ENCODE measurements around the gene LSM2. TPM values are rescaled to one million over a fixed set of nuclear protein-coding genes. Genes with fewer than 3 reads are reported as not detected.

LSM2 gene
- total RNA-seq, 1 donor from 2014 or later, result 68.2 TPM

DNA sequence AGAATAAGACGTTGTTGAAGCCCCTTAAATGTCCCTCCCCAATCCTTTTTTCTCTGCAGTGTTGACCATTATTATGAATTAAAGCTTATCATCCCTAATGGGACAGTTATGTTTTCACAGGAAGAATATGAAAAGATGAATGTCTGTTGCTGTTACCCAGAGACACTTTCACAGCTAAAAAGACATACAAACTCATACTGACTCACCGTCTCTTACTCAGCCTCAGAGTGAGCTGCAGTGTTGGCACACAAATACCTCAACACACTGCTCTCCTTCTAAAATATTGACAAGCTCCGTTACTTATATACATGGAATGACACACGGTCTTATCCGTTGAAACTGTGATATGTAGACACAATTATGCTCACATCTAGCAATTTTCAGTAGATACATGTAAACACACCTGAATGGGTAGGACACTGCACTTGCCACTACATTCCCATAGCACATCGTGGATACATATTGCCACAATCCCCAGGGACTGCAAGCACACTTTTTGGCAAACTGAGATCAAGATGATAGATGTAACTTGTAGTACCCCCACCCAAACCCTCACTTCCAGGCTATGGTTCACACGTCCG is 53.9 kb downstream of the LSM2 start:
- TF ChIP-seq, protein P1, sequence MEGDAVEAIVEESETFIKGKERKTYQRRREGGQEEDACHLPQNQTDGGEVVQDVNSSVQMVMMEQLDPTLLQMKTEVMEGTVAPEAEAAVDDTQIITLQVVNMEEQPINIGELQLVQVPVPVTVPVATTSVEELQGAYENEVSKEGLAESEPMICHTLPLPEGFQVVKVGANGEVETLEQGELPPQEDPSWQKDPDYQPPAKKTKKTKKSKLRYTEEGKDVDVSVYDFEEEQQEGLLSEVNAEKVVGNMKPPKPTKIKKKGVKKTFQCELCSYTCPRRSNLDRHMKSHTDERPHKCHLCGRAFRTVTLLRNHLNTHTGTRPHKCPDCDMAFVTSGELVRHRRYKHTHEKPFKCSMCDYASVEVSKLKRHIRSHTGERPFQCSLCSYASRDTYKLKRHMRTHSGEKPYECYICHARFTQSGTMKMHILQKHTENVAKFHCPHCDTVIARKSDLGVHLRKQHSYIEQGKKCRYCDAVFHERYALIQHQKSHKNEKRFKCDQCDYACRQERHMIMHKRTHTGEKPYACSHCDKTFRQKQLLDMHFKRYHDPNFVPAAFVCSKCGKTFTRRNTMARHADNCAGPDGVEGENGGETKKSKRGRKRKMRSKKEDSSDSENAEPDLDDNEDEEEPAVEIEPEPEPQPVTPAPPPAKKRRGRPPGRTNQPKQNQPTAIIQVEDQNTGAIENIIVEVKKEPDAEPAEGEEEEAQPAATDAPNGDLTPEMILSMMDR (IDR thresholded peaks at IDR 0.05; ENCODE audit: partially characterized antibody, unreplicated experiment), result no peak
- Mint-ChIP-seq H3K27me3 (ENCODE audit: unreplicated experiment) (peaks cover 2% of the 10 kb centered on the region), H3K4me3 (ENCODE audit: unreplicated experiment) (no peak overlapping the region), H3K36me3 (ENCODE audit: unreplicated experiment) (no peaks in the 10 kb centered on the region), H3K9me3 (ENCODE audit: unreplicated experiment) (peaks cover 3% of the 10 kb centered on the region), H3K4me1 (ENCODE audit: low read depth, unreplicated experiment) (no peaks in the 10 kb centered on the region), H3K27ac (ENCODE audit: unreplicated experiment) (no peak overlapping the region)
- DNase-seq, result no peak

DNA sequence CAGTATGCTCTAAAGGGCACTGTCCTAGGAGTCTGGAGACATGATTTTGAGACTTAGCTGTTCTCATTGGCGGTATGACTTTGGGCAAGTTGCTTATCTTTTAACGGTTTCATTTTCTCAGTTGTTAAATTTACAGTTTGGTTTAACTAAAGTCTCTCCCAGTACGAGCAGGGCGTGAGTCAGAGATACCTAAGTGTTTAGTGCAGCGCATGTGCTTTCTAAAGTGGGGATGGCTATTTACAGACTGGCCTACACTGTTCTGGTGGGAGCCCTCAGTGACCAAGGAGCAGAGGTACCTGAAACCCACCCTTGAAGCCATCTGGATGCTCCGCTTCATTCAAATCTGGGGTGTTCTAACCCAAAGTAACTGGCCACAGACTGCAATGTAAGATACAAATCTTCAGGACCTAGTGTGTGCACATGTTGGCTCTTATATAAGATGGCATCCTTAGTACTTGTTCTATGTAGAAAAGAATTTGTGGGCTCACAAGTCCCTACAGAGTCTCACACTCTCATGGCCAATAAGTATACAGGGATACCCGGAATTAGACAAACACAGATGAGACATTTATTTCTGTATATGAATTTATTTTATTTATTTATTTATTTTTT is 56.2 kb downstream of the LSM2 start:
- H3K27me3 Mint-ChIP-seq (ENCODE audit: unreplicated experiment), result peaks cover 2% of the 10 kb centered on the region
- H3K9me3 Mint-ChIP-seq (ENCODE audit: unreplicated experiment), result peaks cover 5% of the 10 kb centered on the region
- H3K4me3 Mint-ChIP-seq (ENCODE audit: unreplicated experiment), result no peak overlapping the region
- no peak overlapping the region for H3K27ac Mint-ChIP-seq (ENCODE audit: unreplicated experiment)
- DNase-seq, result no peak
- H3K4me1 Mint-ChIP-seq (ENCODE audit: low read depth, unreplicated experiment), result no peaks in the 10 kb centered on the region
- no peaks in the 10 kb centered on the region for H3K36me3 Mint-ChIP-seq (ENCODE audit: unreplicated experiment)
- TF ChIP-seq, protein P1 (IDR thresholded peaks at IDR 0.05; ENCODE audit: partially characterized antibody, unreplicated experiment), result no peak

DNA sequence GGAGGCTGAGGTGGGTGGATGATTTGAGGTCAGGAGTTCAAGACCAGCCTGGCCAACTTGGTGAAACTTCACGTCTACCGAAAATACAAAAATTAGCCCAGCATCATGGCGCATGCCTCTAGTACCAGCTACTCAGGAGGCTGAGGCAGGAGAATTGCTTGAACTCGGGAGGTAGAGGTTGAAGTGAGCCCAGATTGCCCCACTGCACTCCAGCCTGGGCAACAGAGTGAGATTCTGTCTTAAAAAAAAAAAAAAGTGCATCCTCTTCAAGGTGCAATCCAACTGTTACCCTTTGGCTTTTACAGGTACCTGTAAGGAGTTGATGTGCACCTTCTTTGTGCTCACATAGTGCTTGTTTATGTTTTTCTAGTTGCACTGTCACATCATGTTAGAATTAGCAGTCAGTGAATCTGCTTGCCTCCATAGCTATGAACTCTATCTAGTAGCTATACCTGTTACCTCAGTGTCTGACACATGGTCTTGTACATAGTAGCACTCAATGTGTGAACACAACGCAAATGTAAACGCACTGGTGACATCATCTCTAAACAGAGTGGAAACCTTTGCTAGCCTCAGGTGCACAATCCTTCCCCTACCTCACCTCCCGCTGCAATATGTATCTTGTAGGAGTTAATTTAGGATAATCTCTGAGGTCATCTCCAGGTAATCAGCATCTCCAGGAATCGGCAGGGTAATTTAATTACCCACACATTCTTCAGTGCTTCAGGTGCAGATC is 57.3 kb downstream of the LSM2 start:
- peaks cover 5% of the 10 kb centered on the region for H3K9me3 Mint-ChIP-seq (ENCODE audit: unreplicated experiment)
- TF ChIP-seq, protein P1 (IDR thresholded peaks at IDR 0.05; ENCODE audit: partially characterized antibody, unreplicated experiment), result no peak
- H3K27me3 Mint-ChIP-seq (ENCODE audit: unreplicated experiment), result peaks cover 5% of the 10 kb centered on the region
- no peak overlapping the region for H3K4me3 Mint-ChIP-seq (ENCODE audit: unreplicated experiment)
- DNase-seq, result no peak
- no peaks in the 10 kb centered on the region for H3K36me3 Mint-ChIP-seq (ENCODE audit: unreplicated experiment)
- no peak overlapping the region for H3K27ac Mint-ChIP-seq (ENCODE audit: unreplicated experiment)
- no peaks in the 10 kb centered on the region for H3K4me1 Mint-ChIP-seq (ENCODE audit: low read depth, unreplicated experiment)

Other genes starting within 250 kb of the LSM2 start
- gene LTA, start 234.7 kb downstream of the LSM2 start, total RNA-seq (ENCODE audit: unreplicated experiment), result not detected
- not detected for gene TNF, start 231.4 kb downstream of the LSM2 start, total RNA-seq (ENCODE audit: unreplicated experiment)
- not detected for gene LTB, start 224.5 kb downstream of the LSM2 start, total RNA-seq (ENCODE audit: unreplicated experiment)
- not detected for gene LST1, start 220.7 kb downstream of the LSM2 start, total RNA-seq (ENCODE audit: unreplicated experiment)
- not detected for gene NCR3, start 214.0 kb downstream of the LSM2 start, total RNA-seq (ENCODE audit: unreplicated experiment)
- not detected for gene AIF1, start 191.7 kb downstream of the LSM2 start, total RNA-seq (ENCODE audit: unreplicated experiment)
- 303 TPM for gene PRRC2A, start 186.3 kb downstream of the LSM2 start, total RNA-seq (ENCODE audit: unreplicated experiment)
- 804 TPM for gene BAG6, start 154.3 kb downstream of the LSM2 start, total RNA-seq (ENCODE audit: unreplicated experiment)
- gene APOM, start 151.1 kb downstream of the LSM2 start, total RNA-seq (ENCODE audit: unreplicated experiment), result 1.5 TPM
- gene C6orf47, start 146.2 kb downstream of the LSM2 start, total RNA-seq (ENCODE audit: unreplicated experiment), result 28.8 TPM
- gene GPANK1, start 142.0 kb downstream of the LSM2 start, total RNA-seq (ENCODE audit: unreplicated experiment), result 30.1 TPM
- gene CSNK2B, start 140.9 kb downstream of the LSM2 start, total RNA-seq (ENCODE audit: unreplicated experiment), result 214 TPM
- gene LY6G5B, start 137.0 kb downstream of the LSM2 start, total RNA-seq (ENCODE audit: unreplicated experiment), result 43.1 TPM
- gene LY6G5C, start 125.9 kb downstream of the LSM2 start, total RNA-seq (ENCODE audit: unreplicated experiment), result 13.8 TPM
- 120 TPM for gene ABHD16A, start 103.6 kb downstream of the LSM2 start, total RNA-seq (ENCODE audit: unreplicated experiment)
- gene LY6G6F, start 100.1 kb downstream of the LSM2 start, total RNA-seq (ENCODE audit: unreplicated experiment), result not detected
- not detected for gene LY6G6D, start 91.6 kb downstream of the LSM2 start, total RNA-seq (ENCODE audit: unreplicated experiment)
- gene LY6G6C, start 85.2 kb downstream of the LSM2 start, total RNA-seq (ENCODE audit: unreplicated experiment), result 1.8 TPM
- not detected for gene MPIG6B, start 83.6 kb downstream of the LSM2 start, total RNA-seq (ENCODE audit: unreplicated experiment)
- gene DDAH2, start 77.7 kb downstream of the LSM2 start, total RNA-seq (ENCODE audit: unreplicated experiment), result 266 TPM
- 310 TPM for gene CLIC1, start 70.4 kb downstream of the LSM2 start, total RNA-seq (ENCODE audit: unreplicated experiment)
- 25.7 TPM for gene MSH5, start 67.0 kb downstream of the LSM2 start, total RNA-seq (ENCODE audit: unreplicated experiment)
- gene SAPCD1, start 44.3 kb downstream of the LSM2 start, total RNA-seq (ENCODE audit: unreplicated experiment), result 3.7 TPM
- gene VWA7, start 29.6 kb downstream of the LSM2 start, total RNA-seq (ENCODE audit: unreplicated experiment), result 3.2 TPM
- gene VARS1, start 11.2 kb downstream of the LSM2 start, total RNA-seq (ENCODE audit: unreplicated experiment), result 204 TPM
- 2.5 TPM for gene HSPA1L, start 8.3 kb upstream of the LSM2 start, total RNA-seq (ENCODE audit: unreplicated experiment)
- gene HSPA1A, start 8.6 kb upstream of the LSM2 start, total RNA-seq (ENCODE audit: unreplicated experiment), result 54.3 TPM
- 93.9 TPM for gene HSPA1B, start 20.8 kb upstream of the LSM2 start, total RNA-seq (ENCODE audit: unreplicated experiment)
- 40.2 TPM for gene NEU1, start 55.9 kb upstream of the LSM2 start, total RNA-seq (ENCODE audit: unreplicated experiment)
- gene SLC44A4, start 72.0 kb upstream of the LSM2 start, total RNA-seq (ENCODE audit: unreplicated experiment), result not detected
- 113 TPM for gene EHMT2, start 90.7 kb upstream of the LSM2 start, total RNA-seq (ENCODE audit: unreplicated experiment)
- 16.2 TPM for gene ZBTB12, start 95.1 kb upstream of the LSM2 start, total RNA-seq (ENCODE audit: unreplicated experiment)
- gene C2, start 120.8 kb upstream of the LSM2 start, total RNA-seq (ENCODE audit: unreplicated experiment), result not detected
- gene CFB, start 139.1 kb upstream of the LSM2 start, total RNA-seq (ENCODE audit: unreplicated experiment), result not detected
- 52.7 TPM for gene NELFE, start 152.0 kb upstream of the LSM2 start, total RNA-seq (ENCODE audit: unreplicated experiment)
- 109 TPM for gene SKIC2, start 152.2 kb upstream of the LSM2 start, total RNA-seq (ENCODE audit: unreplicated experiment)
- 23.8 TPM for gene DXO, start 165.2 kb upstream of the LSM2 start, total RNA-seq (ENCODE audit: unreplicated experiment)
- gene C4A, start 175.1 kb upstream of the LSM2 start, total RNA-seq (ENCODE audit: unreplicated experiment), result 9.3 TPM
- 6.4 TPM for gene C4B, start 207.8 kb upstream of the LSM2 start, total RNA-seq (ENCODE audit: unreplicated experiment)
- gene CYP21A2, start 231.4 kb upstream of the LSM2 start, total RNA-seq (ENCODE audit: unreplicated experiment), result 0.64 TPM